NCI-H526 (cell line): ENCODE measurements around the gene CALCB.
"Not testable (repeated sequence)": the region's sequence is repeated elsewhere in the genome, so short reads cannot be mapped to it uniquely, and the experiment has no call there.

ENCODE experiments used
- DNase-seq, 2 experiments: peaks; one replicate each; lab custom pipeline; 2025; lab: John Stamatoyannopoulos, UW

Gene CALCB, protein sequence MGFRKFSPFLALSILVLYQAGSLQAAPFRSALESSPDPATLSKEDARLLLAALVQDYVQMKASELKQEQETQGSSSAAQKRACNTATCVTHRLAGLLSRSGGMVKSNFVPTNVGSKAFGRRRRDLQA

DNA sequence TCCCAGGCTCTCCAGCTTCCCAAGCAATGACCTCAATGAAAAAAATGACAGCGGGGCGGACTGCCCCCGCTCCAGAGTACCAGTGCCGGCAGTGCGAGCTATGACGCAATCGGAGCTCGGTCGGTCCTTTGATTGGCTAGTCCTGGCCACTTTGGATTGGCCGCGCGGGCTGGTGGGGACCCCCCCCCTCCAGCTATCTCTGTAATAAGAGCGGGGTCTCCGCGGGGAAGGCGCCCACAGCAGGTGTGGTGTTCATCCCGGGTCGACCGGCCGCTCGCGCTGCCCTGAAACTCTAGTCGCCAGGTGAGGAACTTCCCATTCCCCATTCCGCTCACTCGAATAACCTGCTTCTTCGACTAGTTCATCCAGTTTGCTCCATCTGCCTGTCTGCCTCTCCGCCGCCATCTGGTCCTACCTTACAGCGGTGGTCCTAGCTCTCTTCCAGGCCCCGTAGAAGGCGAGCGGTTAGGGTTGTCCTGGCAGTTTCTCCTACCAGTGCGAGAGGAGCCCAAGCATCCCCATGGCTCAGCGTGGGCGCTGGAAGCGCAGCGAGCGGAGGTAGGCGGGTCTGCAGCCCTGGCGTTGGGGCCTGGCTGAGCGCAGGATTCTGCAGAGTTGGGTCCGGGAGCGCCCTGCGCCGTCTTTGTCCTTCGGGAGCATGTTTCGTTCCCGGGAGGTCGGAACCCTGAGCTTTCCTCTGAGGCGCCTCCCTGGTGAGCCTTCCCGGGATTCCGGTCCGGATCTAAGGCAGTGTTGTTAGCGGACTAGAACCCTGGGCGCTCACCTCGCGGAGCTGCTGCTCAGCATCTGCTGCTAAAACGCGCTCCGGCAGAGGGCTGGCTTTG is at the start of gene CALCB:
Gene CALCB, plus strand, starts transcription at position 233 of the 845 bp plus-strand sequence. CDS start 1,126 bp downstream, outside the sequence.
- peak; percentile 30 to 72 for DNase-seq

DNA sequence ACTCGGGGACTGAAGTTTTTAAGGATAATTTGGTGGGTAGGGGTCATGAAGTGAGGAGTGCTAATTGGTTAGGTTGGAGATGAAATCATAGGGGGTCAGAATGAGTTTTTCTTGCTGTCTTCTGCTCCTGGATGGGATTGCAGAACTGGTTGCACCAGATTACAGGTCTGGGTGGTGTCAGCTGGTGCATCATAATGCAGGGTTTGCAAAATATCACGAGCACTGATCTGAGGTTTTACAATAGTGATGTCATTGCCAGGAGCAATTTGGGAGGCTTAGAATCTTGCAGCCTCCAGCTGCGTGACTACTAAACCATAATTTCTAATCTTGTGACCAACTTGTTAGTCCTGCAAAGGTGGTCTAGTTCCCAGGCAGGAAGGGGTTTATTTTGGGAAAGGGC is 46.4 kb upstream of the CALCB start:
- DNase-seq, result no peak

GRCh38 chr11:15027956-15028355 is 45.4 kb upstream of the CALCB start:
- no peak for DNase-seq

- DNase-seq, result no peak
Observed at GRCh38 chr11:15028379-15028778, 45.0 kb upstream of the CALCB start.

DNA sequence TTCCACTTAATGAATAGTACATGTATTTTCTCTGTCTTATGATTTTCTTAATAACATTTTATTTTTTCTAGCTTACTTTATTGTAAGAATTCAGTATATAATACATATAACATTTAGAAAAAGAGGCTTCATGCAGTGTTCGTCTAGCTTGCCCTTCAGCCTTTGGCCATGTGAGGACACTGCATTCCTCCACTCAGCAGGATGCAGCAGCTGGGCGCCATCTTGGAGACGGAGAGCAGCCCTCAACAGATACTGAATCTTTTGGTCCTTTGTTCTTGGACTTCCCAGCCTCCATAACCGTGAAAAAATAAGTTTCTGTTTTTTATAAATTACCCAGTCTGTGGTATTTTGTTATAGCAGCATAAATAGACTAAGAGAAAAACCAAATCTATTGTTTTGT is 41.4 kb upstream of the CALCB start:
- not testable (repeated sequence) for DNase-seq

GRCh38 chr11:15034687-15035267 is 38.6 kb upstream of the CALCB start:
- DNase-seq, result peak in 1 of 2 experiments; percentile 21

GRCh38 chr11:15035283-15035682 is 38.1 kb upstream of the CALCB start:
- peak; percentile 10 to 66 for DNase-seq

- peak in 1 of 2 experiments; percentile 15 for DNase-seq
Observed at GRCh38 chr11:15038963-15039362, 34.4 kb upstream of the CALCB start.

DNA sequence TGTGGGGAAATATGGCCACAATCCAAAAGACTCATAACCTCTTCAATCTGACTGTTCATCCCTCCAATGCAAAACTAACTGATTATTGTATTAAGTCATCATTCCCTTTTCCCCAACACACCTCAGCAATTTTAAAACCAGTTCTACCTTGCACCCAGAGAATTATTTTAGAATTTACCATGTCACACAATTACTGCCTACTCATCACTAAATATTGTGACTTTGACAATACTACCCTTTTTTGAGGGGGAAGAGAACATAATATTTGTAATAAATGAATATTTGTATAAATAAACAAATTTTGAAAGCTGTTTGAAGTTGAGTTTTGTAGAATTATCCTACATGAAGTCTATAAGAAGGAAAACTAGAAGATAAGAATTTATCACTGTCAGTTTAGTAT is 28.2 kb upstream of the CALCB start:
- DNase-seq, result no peak

- DNase-seq, result no peak
Observed at GRCh38 chr11:15045891-15046290, 27.5 kb upstream of the CALCB start.

GRCh38 chr11:15046673-15047072 is 26.7 kb upstream of the CALCB start:
- DNase-seq, result not testable (repeated sequence)

- no peak for DNase-seq
Observed at GRCh38 chr11:15048616-15049015, 24.8 kb upstream of the CALCB start.

DNA sequence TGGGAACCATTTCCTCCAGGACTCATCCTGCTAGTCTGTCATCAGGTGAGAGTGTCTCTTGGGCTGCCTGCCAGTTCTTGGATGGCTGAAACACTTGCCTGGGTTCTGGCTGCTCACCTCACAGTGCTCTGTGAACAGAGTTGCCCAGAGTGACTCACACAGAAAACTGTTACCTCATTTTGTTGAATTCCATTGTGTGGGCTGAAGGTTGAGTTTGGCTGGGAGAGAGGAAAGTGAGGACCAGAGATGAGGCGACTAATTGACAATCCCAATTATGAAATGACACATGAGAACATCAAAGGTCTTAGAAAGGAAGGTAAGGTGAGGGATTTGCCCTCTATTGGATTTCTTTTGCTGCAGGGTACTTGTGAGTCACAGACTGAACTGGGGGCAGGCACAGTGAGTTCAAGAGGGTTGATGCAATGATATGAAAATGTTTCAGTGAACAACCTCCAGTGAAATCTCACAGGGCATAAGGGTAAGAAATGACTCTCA is 20.2 kb upstream of the CALCB start:
- DNase-seq, result no peak

GRCh38 chr11:15055620-15056356 is 17.6 kb upstream of the CALCB start:
- DNase-seq, result no peak

- no peak for DNase-seq
Observed at GRCh38 chr11:15057329-15057728, 16.1 kb upstream of the CALCB start.

DNA sequence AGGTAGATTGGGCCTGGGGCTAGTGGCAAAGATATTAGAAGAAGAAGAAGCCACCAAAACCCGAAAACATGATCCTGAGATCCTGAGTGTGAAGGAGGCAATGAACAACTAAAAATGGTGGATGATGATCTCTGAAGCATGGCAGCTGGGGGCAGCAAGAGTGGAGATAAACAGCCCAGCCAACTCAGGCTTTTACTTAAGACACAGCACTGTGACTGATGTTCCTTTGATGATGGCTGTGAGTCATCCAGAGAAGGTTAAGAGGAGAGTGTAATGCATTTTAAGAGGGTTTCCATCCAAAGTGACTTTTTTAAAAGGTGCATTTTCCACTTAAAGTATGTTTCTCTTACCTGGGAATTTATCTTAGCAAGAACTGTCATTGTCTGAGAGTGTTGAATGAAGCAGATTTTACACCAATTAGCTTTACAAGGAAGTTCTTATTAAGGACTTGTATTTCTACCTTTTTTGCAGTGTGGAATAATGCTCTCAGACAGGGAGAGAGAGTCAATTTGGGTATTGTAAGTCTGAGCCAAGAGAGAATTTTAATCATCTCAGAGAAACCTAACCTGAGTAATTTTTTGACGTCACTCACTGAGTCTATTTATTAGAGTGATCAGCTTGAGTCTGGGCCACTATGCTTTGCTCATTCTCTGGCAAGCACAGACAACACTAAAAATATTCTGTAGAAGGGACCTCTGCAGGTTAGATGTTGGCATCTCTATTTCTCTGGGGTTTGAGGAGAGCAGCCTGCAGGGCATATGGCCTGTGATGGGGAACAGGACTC is 14.1 kb upstream of the CALCB start:
- no peak for DNase-seq

DNA sequence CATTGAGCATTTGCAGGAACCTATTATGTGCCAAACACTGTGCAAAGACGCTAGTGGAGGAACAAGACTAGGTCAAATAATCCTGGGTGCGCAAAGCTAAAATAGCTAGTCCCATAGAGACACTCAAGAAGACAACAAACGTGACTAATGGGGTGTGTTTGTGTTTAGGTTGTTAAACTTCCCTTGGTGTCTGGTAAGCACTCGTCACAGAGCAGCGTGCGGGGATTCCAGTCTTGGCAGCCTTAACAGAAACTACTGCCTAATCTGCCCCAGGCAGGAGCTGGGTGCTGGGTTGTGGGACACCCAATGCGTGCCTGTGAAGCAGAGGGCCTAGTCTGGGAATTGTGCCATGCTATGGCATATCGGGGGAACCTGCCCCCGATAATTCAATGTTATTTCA is 10.8 kb upstream of the CALCB start:
- no peak for DNase-seq

- not testable (repeated sequence) for DNase-seq
Observed at GRCh38 chr11:15069751-15070150, 3.6 kb upstream of the CALCB start.

- DNase-seq, result no peak
Observed at GRCh38 chr11:15071556-15072255, 1.7 kb upstream of the CALCB start.

- DNase-seq, result no peak
Observed at GRCh38 chr11:15072551-15073143, 746 bp upstream of the CALCB start.
